HG03064 (cell line): Measurements from ENCODE around the gene C6orf132.

Source experiments
- ATAC-seq: cut with Tn5 transposase; IDR thresholded peaks from one replicate; pipeline ENCODE4 v1.9.1; 2021; ENCODE audit warnings: low read depth; ENCODE audit not compliant: unreplicated experiment

Gene C6orf132

DNA sequence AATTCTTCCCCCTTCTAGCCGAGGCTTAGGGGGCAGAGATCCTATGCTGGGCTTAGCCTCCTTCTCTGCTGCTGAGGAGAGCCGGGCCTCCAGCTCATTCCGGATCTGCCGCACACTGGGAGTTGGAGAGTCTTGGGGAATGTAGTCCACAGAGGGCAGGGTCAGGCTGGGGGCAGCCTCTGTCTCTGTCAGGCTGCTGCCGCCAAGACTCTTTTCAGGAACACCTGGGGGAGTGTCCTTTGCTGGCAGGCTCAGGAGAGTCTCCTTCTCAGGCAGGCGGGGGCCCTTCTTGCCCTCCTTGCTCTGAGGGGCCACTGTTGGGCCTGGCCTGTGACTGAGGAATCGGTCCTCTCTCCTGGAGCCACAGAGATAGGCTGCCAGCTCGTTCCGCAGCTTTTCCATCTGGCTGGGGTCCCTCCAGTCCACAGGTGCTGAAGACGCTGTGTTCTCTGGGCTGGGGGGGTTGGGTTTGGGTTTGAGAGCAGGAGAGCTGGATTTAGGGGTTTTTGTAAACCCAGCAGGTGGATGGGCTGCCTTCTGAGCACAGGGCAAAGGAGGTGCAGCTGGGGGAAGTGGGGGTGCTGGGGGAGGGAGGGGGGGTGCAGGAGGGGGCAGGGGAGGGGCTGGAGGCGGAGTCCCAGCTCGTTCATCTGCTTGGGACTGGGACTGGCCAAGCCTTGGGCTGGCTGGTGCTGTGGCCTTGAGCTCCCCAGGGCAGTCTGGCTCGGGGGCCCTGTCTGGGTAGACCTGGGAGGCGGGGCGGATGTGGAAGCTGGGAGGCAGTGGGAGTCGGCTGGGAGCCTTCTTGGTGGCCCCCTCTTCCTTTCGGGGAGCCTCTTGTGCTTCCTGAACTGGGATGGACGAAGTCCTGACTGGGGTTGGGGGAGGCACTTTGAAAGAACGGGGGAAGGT, 36.1 kb downstream of the C6orf132 start:
- ATAC-seq = no peak

DNA sequence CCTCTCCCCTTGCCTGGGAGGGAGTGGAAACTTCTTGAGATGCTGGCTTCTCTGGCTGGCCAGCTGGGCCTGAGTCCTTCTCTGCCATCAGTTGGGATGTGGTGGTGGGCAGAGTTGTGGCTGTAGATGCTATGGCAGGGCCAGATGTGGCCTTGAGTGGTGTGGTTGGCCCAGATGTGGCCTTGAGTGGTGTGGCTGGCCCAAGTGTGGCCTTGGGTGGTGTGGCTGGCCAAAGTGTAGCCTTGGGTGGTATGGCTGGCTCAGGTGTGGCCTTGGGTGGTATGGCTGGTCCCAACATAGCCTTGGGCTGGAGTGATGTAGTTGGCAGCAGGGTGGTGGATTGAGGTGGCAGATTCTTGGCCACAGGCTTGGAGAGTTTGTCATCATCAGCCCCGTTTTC, 36.7 kb downstream of the C6orf132 start:
- ATAC-seq = no peak

- no peak for ATAC-seq
Observed at GRCh38 chr6:42105156-42105648, 37.2 kb downstream of the C6orf132 start.

DNA sequence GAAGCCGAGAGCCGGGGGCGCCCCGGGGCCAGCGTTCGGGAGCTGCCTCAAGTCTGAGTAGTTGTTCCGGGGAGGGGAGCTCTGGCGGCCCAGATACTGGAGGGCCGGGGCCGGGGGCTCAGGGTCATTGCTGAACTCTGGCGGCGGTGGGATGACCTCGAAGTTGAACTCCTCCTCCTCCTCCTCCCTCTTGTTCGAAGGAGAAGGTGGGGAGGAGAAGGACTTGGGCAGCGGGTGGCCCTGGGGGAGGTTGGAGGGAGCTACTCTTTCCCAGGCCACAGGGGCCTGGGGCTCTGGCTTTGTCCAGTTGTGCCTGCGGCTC, 37.7 kb downstream of the C6orf132 start:
- no peak for ATAC-seq

DNA sequence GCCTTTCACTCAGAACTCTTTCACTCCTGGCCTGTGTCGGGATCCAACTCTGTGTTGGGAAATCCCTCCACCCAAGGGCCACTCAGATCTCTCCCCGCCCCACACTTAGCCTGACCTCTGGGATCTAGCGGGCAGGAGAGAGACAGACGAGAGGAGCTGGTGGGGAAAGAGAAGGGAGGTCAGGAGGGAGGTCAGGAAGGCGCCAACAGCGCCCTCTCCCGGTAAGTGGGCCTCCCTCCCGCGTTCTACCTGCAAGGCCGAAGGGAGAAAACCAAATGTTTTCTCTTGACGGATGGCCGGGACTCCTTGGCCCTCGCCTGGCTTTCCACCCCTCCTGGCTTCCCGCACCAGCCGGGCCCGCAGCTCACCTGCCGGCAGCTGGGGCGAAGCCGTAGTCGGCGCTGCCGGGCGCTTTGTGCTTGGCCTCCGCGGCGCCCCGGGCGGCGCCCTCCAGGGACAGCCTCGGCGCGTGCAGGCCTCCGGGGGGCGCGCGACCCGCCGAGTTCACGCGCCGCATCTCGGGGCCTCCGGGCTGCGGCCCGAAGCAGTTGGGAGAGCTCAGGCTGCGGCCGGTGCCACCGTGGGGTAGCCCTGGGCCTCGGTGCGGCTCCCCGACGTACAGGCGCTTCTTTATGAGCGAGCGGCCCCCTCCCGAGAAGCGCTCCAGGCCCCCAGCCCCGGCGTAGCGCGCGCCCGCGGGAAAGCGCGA, 38.2 kb downstream of the C6orf132 start:
- ATAC-seq = no peak

DNA sequence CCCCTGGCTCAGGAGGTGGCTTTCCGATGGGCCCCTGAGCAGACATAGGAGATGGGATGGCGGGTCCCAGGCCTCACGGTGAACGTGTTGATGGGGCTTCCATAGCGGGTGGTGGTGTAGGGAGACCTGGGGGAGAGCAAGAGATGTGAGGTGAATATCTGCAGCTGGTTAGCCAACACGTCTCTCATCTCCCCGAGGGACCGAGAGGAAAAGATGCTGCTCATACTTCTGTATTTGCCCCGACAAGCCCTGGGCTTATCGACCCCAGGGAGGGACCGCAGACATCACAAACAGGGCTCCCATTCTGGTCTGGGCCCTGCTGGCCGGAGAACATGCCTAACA, 38.7 kb downstream of the C6orf132 start:
- ATAC-seq = no peak

DNA sequence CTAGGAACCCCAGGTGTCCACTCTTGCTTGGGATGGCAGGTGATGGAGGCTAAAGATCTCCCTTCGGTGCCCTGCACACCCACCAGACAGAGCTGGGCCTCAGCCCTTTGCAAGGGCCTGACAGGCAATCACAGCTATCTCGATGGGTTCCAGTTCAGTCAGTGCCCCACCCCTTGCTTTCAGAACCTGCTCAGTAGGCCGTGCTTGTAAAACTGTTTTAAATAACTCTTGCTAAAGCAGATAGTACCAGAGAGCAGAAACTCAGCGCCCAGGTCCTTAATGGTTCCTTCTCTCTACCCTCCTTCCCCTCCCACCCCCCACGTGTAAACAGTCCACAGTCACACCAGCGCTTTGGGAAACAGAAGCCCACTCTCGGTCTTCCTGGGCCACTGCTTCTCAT, 39.2 kb downstream of the C6orf132 start:
- ATAC-seq = no peak

DNA sequence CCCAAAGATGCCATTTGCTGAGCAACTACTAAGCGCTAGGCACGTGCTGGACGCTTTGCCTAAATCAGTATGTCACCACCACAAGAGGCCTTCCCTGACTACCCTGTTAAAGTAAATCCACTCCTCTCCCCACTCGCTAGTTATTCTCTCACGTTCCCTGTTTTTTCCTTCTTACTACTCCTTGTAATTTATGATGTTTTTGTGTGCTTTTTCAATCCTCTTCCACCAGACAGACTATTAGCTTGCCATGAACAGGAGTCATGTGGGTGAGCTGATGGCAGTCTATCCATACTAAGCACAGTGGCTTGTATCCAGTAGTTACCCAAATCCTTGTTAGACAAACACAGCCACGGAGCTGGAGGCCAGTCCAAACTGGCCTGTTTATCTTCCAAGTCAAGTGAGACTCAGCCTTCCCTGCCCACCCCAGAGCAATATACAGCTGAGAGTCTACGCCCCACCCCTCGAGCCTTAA, 41.2 kb downstream of the C6orf132 start:
- no peak for ATAC-seq

DNA sequence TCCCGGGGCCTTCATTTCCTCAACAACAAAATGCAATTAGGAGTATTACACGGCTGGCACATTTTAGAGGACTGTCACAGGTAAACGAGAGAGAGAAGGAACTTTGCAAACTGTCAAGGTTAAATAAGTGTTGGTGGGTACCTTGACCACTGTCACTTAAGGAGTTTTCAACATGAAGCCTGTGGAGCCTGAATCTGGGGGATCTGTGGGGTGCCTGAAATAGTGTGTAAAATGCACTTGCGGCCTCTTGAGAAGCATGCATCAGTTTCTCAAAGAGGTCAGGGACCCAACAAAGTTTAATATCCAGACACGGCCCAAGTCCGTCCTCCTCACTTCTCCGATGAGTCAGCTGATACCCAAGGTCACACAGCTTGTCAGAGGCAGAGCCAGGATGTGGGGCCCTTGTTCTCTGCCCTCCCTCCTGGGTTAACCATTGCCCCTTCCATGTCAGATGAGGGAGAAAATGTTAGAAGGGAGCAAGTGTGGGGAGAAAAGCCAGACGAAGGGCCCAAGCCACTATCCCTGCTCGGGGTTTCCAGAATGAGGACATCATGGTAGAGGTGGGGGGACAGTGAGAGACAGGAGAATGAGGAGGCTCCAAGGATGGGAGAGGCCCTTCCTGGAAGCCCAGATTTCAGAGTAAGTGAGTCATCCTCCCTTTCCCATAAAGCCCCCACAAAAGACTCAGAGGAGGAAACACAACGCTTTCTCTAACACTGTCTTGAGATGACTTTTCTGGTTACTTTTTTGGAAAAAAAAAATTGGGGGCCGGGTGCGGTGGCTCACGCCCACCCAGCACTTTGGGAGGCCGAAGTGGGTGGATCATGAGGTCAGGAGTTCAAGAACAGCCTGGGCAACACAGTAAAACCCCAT, 42.2 kb downstream of the C6orf132 start:
- ATAC-seq = no peak

DNA sequence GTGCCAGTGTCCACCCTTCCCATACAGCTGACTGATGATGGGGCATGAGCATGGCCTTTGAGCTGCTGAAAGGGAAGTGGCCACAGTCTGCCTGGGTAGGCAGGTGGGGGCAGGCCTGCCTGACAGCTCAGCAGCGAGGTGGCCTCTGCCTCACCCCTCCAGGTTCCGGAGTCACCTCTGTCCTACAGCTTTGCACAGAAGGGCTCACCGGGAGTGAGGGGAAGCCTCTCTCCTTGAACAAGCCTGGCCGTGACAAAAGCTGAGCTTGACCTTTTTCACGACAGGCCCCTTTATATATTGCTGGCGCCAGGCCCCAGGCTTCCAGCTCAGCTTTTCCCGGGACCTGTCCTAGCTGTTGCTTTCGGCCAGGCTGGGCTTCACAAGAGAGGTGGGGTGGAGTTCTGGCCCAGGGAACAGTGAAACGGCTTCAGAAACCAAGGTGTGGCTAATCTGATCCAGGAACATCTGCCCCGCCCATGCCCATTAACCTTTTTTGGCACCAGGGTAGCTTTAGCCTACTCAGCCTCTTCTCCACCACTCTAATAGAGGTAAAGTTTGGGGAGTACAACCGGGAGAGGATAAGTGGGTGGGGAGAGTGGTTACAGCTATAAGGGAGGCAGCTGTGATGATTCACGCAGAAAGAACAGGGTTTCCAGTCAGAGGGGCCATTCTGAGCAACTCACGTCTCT, 42.9 kb downstream of the C6orf132 start:
- ATAC-seq = no peak

GRCh38 chr6:42095776-42096541, 46.5 kb downstream of the C6orf132 start:
- no peak for ATAC-seq

GRCh38 chr6:42095094-42095493, 47.3 kb downstream of the C6orf132 start:
- ATAC-seq = no peak

- no peak for ATAC-seq
Observed at GRCh38 chr6:42093582-42094329, 48.7 kb downstream of the C6orf132 start.

GRCh38 chr6:42091718-42092023, 50.7 kb downstream of the C6orf132 start:
- ATAC-seq = no peak

DNA sequence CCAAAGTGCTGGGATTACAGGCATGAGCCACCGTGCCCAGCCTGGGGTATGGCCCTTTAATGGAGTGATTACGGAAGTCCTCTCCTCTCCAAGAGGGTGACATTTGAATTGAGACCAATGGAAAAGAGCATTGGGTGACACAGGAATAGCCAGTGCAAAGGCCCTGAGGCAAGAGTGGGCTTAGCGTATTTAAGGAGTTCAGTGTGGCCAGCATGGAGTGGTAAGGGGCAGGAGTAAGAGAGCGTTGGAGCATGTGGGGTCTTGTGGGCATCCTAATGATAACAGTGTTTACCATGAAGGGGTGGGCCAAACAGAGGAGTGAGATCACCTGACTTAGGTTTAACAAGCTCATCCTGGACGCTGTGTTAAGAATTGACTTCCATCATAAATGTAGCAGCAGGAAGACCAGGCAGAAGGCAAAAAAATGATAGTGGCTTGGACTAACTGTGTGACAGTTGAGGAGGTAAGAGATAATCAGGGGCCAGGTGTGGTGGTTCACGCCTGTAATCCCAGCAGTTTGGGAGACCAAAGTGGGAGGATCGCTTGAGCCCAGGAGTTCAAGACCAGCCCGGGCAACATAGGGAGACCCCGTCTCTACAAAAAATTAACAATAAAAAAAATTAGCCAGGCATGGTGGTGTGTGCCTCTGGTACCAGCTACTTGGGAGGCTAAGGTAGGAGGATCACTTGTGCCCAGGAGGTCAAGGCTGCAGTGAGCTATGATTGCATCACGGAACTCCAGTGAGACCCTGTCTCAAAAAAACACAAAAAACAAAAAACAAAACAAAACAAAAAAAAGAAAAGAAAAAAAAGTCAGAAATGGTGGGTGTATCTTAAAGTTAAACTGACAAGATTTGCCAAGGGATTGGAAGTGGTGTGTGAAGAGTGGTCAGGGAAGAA, 51.4 kb downstream of the C6orf132 start:
- ATAC-seq = no peak

DNA sequence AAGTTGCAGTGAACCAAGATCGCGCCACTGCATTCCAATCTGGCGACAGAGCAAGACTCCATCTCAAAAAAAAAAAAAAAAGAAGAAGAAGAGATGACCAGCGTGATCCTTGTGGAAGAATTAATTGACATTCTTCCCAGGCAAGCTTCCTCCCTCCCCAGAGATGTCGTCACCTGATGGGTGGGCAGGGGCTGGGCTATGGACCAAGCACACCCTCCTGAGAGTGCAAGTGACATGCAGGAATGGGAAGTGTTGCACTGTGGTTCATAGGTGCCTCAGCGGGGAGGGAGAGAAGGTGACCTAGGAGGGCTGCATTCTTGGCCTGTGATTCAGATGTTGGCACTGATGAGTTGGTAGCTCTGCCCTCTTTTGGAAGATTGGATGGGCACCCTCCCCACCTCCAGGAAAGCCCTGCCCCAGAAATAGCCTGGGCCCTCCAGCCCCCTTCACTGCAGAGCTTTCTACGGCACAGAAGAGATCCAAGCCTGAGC, 54.3 kb downstream of the C6orf132 start:
- no peak for ATAC-seq

DNA sequence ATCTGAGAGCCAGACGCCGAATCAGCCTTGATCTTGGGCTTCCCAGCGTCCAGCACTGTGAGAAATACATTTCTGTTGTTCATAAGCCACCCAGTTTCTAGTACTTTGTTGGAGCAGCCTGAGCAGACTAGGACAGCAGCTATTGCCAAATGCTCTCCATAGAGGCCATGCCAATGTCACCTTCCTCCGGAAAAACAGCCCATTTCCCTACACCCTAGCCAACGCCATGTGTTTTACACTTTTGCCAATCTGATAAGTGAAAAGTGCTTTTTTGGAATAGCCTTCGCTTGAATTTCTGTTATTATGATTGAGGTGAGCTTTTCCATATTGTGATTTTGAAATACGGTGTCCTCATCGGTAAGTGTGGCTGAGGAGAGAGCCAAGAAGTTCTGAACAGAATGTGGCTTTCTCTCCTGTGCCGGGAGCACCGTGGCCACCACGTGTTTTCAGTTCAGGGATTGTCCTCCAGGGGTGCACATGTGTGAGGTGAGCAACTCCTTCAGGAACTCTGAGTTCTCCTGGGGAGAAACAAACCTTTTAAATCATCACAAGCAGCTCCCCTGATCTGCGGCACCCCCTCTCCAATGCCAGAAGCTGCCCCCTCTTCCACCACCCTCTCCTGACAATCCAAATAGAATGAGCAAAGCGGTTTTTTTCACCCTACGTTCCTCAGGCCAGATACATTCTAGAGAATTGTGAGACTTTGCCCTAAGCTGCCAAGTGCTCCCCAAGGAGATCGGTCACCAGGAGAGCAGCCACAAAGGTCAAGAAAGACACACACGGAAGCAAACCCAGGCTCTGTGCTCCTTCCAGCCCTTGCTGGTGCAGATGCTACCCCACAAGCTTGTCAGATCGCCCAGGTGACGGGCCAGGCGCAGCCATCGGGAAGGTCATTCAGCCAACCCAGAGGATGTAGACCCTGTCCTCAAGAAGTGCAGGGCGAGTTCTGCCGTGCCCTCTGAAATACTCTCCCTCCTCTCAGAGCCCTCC, 56.1 kb downstream of the C6orf132 start:
- no peak for ATAC-seq
